GM04504 (cell line): Measurements from ENCODE around the gene ZHX3.
"Not testable (repeated sequence)": the region's sequence is repeated elsewhere in the genome, so short reads cannot be mapped to it uniquely, and the experiment has no call there.

Source experiments
- DNase-seq: peaks from one replicate; pipeline ENCODE4 v3.0.0-alpha.2; 2012; ENCODE audit warnings: low read depth

The ZHX3 gene

GRCh38 chr20:41134362-41135186, 183.0 kb downstream of the ZHX3 start:
- DNase-seq, result no peak

GRCh38 chr20:41133709-41134361, 183.7 kb downstream of the ZHX3 start:
- DNase-seq, result no peak

GRCh38 chr20:41132388-41132775, 185.1 kb downstream of the ZHX3 start:
- not testable (repeated sequence) for DNase-seq

GRCh38 chr20:41131594-41132387, 185.7 kb downstream of the ZHX3 start:
- no peak for DNase-seq
